ENCODE results near the gene OXSR1.

GRCh38 chr3:38118421-38119247, 46.7 kb upstream of the OXSR1 start:
- no peak for TF ChIP-seq GATA2 (IDR thresholded peaks at IDR 0.05; ENCODE audit: low read depth, low read length)
- TF ChIP-seq GATA3 (IDR thresholded peaks at IDR 0.05; ENCODE audit: low read depth, low read length): no peak
